Stimulated activated CD4-positive, alpha-beta T cell treated with anti-CD3 and anti-CD28 coated beads, Interleukin-4, amount 100 ng/mL, for 24 hours (primary cell): ENCODE results near the gene BCHE.

ENCODE experiments used
- DNase-seq: peaks from one replicate; pipeline ENCODE4 v3.0.0-alpha.2; 2020

BCHE gene

GRCh38 chr3:165748094-165748493 is 89.1 kb downstream of the BCHE start:
- DNase-seq = no peak

- no peak for DNase-seq
Measured at GRCh38 chr3:165746874-165747273, 90.3 kb downstream of the BCHE start.

- DNase-seq = no peak
Measured at GRCh38 chr3:165744025-165744424, 93.2 kb downstream of the BCHE start.

- DNase-seq = no peak
Measured at GRCh38 chr3:165742351-165742750, 94.9 kb downstream of the BCHE start.

GRCh38 chr3:165729756-165730155 is 107.5 kb downstream of the BCHE start:
- DNase-seq = no peak

DNA sequence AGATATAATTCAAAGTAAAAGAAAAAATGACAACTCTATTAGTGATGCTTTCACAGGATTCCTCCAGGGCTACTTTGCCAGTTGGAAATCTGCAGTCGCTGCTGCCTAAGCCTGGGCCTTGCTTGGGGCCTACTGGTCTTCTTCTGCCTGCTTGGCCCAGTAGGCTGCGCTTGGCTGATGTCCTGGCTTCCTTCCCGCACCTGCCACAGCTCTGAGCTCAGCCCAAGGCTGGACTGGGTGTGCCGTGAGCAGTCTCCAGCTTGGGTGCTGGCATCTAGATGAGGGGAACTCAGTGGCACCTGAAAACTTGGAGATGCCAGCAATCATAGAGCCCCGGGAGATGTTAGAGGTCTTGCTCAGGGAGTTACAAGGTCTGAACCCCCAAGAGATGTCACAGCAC is 108.3 kb downstream of the BCHE start:
- no peak for DNase-seq

- no peak for DNase-seq
Measured at GRCh38 chr3:165725296-165725695, 111.9 kb downstream of the BCHE start.
